Tibial artery (tissue), 4 donors: ENCODE results near the gene SPAG9.
"Not testable (repeated sequence)": the region's sequence is repeated elsewhere in the genome, so short reads cannot be mapped to it uniquely, and the experiment has no call there.

Experiments used
- DNase-seq, 2 donors: peaks; one replicate each; pipeline ENCODE4 v3.0.0-alpha.2; 2019
- H3K27ac ChIP-seq, 2 donors: fragments of 200-600 bp; sonication (generic) in 1 of 2; 1 replicate in 1 of 2; 2 replicates in 1 of 2; pipeline ENCODE4 v1.5.1; 2018 to 2019; ENCODE audit warnings: mild to moderate bottlenecking in 1 of 2
- H3K27me3 ChIP-seq, 2 donors: fragments of 200-600 bp; sonication (generic) in 1 of 2; one replicate each; pipeline versions ENCODE4 v1.5.1 to v1.6.0; 2016 to 2019
- H3K36me3 ChIP-seq, 3 donors: fragments of 200-600 bp; sonication (generic) in 2 of 3; one replicate each; pipeline ENCODE4 v1.5.1; 2016 to 2019; ENCODE audit warnings: mild to moderate bottlenecking in 2 of 3
- H3K4me1 ChIP-seq, 4 donors: fragments of 200-600 bp; sonication (generic) in 2 of 4; 1 replicate in 3 of 4; 2 replicates in 1 of 4; pipeline ENCODE4 v1.5.1; 2016 to 2019
- H3K4me3 ChIP-seq, 2 donors: fragments of 200-600 bp; sonication (generic) in 1 of 2; 1 replicate in 1 of 2; 2 replicates in 1 of 2; pipeline ENCODE4 v1.5.1; 2018 to 2019; ENCODE audit warnings: mild to moderate bottlenecking in 2 of 2
- H3K9me3 ChIP-seq, 3 donors: fragments of 200-600 bp; sonication (generic) in 1 of 3; one replicate each; pipeline ENCODE4 v1.5.1; 2016 to 2019
- intact Hi-C: fragments of 100-400 bp; cut with DNase I; formaldehyde crosslinking; loops from one replicate; pipeline ENCODE4 v1.15.0; 2023; ENCODE audit warnings: low total_unique reads
- TF ChIP-seq, protein P1 (sequence below), 2 experiments: fragments of 200-600 bp in 1 of 2; fragments of 450-650 bp in 1 of 2; IDR thresholded peaks; one replicate each; pipeline ENCODE4 v1.5.1; 2017 to 2019; ENCODE audit warnings: antibody characterized with exemption in 2 of 2, mild to moderate bottlenecking in 1 of 2, moderate library complexity in 1 of 2

SPAG9 gene

DNA sequence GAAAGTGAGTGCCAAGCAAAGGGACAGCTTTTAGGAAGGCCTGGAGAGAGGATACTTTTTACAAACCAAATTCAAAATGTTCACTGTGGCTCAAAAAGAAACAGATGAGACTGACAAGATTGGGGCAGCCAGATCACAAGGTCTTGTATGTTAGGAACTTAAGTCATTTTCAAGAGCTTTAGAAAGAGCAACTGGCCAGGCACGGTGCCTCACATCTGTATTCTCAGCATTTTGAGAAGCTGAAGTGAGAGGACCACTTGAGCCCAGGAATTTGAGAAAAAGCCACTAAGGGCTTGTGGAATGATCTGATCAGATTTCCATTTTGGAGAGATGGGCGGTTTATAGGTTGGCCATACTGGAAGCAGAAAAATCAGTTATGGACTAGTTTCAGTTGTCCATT lies 17.2 kb downstream of the SPAG9 start:
- TF ChIP-seq, protein P1, sequence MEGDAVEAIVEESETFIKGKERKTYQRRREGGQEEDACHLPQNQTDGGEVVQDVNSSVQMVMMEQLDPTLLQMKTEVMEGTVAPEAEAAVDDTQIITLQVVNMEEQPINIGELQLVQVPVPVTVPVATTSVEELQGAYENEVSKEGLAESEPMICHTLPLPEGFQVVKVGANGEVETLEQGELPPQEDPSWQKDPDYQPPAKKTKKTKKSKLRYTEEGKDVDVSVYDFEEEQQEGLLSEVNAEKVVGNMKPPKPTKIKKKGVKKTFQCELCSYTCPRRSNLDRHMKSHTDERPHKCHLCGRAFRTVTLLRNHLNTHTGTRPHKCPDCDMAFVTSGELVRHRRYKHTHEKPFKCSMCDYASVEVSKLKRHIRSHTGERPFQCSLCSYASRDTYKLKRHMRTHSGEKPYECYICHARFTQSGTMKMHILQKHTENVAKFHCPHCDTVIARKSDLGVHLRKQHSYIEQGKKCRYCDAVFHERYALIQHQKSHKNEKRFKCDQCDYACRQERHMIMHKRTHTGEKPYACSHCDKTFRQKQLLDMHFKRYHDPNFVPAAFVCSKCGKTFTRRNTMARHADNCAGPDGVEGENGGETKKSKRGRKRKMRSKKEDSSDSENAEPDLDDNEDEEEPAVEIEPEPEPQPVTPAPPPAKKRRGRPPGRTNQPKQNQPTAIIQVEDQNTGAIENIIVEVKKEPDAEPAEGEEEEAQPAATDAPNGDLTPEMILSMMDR (IDR thresholded peaks at IDR 0.05): no peak
- Histone ChIP-seq H3K4me3 (no peak overlapping the region), H3K4me1 (peaks cover 0 to 33% (median 12%) of the 10 kb centered on the region in 4 donors), H3K36me3 (no peaks in the 10 kb centered on the region), H3K9me3 (no peaks in the 10 kb centered on the region), H3K27me3 (no peaks in the 10 kb centered on the region), H3K27ac (no peak overlapping the region)
- intact Hi-C loops: no loop called here
- no peak for DNase-seq

DNA sequence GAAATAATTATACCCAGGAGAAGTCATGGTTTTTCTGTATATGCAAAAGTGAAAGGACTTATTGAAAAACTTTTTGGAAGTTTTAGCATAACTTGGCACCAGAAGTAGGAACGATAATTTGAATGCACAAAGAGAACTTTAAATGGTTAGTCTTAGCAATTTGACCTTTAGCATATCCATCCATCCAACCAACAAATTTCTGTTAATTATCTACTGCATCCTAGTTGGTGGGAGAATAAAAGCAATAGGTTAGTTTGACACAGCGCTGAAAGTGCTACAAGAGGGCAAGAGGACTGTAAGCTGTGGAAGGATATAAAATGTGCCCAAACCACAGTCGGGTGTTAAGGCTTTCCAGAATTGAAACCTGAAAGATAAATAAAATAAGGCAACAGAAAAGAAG lies 17.6 kb downstream of the SPAG9 start:
- intact Hi-C loops: no loop called here
- Histone ChIP-seq H3K9me3 (no peaks in the 10 kb centered on the region), H3K27me3 (no peaks in the 10 kb centered on the region), H3K4me3 (no peak overlapping the region), H3K27ac (no peak overlapping the region), H3K4me1 (peaks cover 0 to 33% (median 12%) of the 10 kb centered on the region in 4 donors), H3K36me3 (no peaks in the 10 kb centered on the region)
- no peak for DNase-seq
- TF ChIP-seq, protein P1 (IDR thresholded peaks at IDR 0.05): no peak

DNA sequence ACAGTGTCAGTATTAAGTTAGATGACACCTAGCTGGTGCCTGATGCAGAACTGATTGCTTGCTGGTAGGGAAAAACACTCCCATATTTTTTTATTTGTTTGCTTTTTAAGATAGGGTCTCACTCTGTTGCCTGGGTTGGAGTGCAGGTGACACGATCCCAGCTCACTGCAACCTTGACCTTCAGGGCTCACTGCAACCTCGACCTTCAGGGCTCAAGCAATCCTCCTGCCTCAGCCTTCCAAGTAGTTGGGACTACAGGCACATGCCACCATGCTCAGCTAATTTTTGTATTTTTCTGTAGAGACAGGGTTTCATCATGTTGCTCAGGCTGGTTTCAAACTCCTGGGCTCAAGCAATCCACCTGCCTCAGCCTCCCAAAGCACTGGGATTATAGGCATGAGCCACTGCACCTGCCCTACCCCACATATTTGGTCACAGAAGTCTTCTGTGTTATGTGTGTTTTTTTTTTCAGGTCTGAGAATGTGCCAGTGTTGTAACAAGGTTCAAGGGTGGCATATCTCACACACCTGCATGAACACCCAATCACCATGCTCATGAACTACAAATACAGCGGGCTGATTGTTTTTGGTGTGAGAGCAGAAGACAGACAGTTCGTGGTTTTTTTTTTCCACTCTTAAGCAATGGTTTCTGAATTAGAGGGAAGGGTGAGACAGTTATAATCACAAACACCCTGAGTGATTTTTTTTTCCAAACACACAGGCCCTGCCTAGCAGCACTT lies 22.8 kb downstream of the SPAG9 start:
- no peak overlapping the region for H3K27ac ChIP-seq

DNA sequence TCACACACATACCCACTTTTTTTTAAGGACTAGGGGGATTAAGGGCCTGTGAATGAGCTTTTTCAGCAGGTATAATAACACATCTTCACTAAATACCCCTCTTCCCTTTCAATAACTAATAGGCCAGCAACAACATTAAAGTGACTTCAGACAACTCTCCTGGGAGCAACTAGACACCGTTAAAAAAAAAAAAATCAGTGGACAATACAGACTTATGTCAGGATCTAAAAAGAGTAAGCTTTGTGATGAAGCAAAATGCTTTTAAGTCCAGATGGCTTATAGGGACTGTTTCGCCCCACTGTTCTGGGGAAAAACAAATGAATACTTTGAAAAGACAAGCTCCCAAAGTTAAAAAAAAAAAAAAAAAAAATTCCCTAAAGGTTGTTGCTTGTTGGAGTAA lies 29.0 kb downstream of the SPAG9 start:
- no peak for DNase-seq
- no peaks in the 10 kb centered on the region for H3K36me3 ChIP-seq
- intact Hi-C loops: no loop called here
- H3K9me3 ChIP-seq: no peaks in the 10 kb centered on the region
- TF ChIP-seq, protein P1 (IDR thresholded peaks at IDR 0.05): no peak
- peaks cover 0 to 48% (median 11%) of the 10 kb centered on the region in 4 donors for H3K4me1 ChIP-seq
- no peak overlapping the region for H3K27ac ChIP-seq
- H3K27me3 ChIP-seq: no peaks in the 10 kb centered on the region
- no peak overlapping the region for H3K4me3 ChIP-seq

More for the DNA sequence above, 22.8 kb downstream of the SPAG9 start:
- TF ChIP-seq, protein P1 (IDR thresholded peaks at IDR 0.05): no peak
- Histone ChIP-seq H3K4me3 (no peak overlapping the region), H3K27me3 (no peaks in the 10 kb centered on the region), H3K36me3 (no peaks in the 10 kb centered on the region), H3K9me3 (no peaks in the 10 kb centered on the region), H3K4me1 (peaks cover 0 to 20% (median 6%) of the 10 kb centered on the region in 4 donors)
- intact Hi-C loops: no loop called here
- no peak for DNase-seq

DNA sequence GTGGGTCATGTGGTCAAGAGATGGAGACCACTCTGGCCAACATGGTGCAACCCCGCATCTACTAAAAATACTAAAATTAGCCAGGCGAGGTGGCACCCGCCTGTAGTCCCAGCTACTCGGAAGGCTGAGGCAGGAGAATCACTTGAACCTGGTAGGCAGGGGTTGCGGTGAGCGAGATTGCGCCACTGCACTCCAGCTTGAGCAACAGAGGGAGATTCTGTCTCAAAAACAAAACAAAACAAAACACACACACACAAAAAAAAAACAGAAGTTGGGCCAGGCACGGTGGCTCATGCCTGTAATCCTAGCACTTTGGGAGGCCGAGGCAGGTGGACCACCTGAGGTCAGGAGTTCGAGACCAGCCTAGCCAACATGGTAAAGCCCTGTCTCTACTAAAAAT lies 31.8 kb downstream of the SPAG9 start:
- not testable (repeated sequence) for H3K27ac ChIP-seq

DNA sequence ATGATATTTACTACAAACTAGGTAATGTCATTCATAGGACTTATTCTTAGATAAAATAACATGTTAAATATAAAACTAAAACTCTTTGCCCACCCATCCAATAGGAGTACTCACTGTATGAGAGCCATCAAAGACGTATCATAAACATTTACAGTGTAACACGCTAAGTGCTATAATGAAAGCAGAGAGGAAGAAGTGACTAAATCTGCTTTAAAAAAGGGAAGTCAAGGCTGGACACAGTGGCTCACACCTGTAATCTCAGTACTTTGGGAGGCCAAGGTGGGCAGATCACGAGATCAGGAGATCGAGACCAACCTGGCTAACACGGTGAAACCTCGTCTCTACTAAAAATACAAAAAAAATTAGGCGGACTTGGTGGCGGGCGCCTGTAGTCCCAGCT lies 32.4 kb downstream of the SPAG9 start:
- Histone ChIP-seq H3K4me3 (no peak overlapping the region), H3K4me1 (peaks cover 0 to 67% (median 14%) of the 10 kb centered on the region in 4 donors), H3K27ac (no peak overlapping the region), H3K9me3 (no peaks in the 10 kb centered on the region), H3K27me3 (no peaks in the 10 kb centered on the region), H3K36me3 (no peaks in the 10 kb centered on the region)
- intact Hi-C loops: no loop called here
- DNase-seq: no peak
- TF ChIP-seq, protein P1 (IDR thresholded peaks at IDR 0.05): no peak

More for the DNA sequence above, 31.8 kb downstream of the SPAG9 start:
- H3K36me3 ChIP-seq, intact Hi-C loops, H3K4me3 ChIP-seq, H3K27me3 ChIP-seq, DNase-seq, H3K9me3 ChIP-seq: not testable (repeated sequence)
- peaks cover 0 to 67% (median 15%) of the 10 kb centered on the region in 4 donors for H3K4me1 ChIP-seq
